Stimulated activated CD4-positive, alpha-beta T cell treated with anti-CD3 and anti-CD28 coated beads, TNF-alpha, amount 100 ng/mL, for 24 hours (primary cell): ENCODE measurements around the gene NACC2.

Experiments
- DNase-seq, 3 experiments: peaks; one replicate each; pipeline ENCODE4 v3.0.0-alpha.2; 2020; ENCODE audit warnings: low read depth in 3 of 3

The NACC2 gene, protein sequence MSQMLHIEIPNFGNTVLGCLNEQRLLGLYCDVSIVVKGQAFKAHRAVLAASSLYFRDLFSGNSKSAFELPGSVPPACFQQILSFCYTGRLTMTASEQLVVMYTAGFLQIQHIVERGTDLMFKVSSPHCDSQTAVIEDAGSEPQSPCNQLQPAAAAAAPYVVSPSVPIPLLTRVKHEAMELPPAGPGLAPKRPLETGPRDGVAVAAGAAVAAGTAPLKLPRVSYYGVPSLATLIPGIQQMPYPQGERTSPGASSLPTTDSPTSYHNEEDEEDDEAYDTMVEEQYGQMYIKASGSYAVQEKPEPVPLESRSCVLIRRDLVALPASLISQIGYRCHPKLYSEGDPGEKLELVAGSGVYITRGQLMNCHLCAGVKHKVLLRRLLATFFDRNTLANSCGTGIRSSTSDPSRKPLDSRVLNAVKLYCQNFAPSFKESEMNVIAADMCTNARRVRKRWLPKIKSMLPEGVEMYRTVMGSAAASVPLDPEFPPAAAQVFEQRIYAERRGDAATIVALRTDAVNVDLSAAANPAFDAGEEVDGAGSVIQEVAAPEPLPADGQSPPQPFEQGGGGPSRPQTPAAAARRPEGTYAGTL

DNA sequence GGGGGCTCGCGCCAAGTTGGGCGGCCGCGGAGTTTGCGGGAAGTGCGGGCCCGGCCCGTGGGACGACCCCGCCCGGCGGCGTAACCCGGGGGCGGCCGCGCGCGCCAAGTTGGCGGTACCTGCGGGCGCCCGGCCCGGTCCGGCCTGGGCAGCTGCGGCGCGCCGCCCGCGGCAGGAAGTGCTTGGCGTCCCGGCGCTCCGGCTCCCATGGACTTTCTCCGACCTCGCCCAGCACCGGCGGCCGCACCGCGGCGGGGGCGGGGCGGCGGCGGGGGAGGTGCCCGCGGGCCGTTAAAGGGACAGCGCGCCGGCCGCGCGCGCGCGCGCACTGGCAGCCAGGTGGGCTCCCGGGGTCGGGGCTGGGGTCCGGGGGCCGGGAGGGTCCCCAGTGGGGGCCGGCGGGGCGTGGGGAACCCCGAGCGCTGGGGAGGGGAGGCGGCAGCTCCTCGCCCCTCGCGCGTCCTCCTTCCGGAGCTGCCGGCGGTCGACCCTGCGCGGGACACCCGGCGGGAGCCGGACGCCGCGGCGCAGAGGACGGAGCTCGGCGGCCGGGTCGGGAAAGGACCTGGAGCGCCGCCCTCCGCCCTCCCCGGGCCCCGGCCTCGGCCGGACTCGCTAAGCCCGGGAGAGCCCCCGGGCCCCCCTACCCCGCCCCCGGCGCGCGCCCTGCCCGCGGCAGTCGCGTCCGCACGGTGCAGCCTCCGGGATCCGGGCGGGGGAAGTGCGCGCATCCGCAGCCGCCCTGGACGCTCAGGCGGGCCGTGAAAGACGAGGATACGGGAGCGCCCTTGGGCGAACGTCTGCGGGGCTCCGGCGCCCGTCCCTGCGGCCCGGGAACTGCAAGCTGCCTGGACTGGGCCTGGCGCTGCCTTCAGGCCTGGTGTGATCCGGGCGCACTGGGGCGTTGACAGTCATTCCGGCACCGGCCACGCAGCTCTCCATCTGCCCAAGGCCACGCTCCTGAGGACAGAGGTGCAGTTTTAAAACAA is at the start of gene NACC2:
TSS of gene NACC2 (minus strand) at position 220 of the 989 bp plus-strand sequence. CDS start 44,768 bp downstream, outside the sequence.
- DNase-seq, result peak in 1 of 3 experiments; percentile 26

DNA sequence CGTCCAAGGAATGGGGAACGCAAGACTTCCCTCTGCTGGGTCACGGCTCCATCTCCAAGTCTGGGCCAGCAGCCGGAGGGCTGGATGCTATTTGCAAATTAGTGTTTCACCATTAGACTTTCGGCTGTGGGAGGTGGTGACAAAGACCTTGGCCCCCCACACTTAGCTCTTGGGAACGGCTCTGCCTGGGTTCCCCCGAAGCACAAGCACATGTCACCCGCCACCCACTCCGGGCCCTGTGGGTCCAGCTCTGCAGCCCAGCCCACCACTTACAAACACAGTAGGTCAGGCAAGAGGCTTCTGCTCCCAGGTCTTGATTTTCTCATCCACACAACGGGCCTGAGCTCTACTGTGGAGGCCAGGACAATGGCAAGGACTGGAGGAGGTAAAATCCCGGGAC is 49.4 kb upstream of the NACC2 start:
- no peak for DNase-seq

DNA sequence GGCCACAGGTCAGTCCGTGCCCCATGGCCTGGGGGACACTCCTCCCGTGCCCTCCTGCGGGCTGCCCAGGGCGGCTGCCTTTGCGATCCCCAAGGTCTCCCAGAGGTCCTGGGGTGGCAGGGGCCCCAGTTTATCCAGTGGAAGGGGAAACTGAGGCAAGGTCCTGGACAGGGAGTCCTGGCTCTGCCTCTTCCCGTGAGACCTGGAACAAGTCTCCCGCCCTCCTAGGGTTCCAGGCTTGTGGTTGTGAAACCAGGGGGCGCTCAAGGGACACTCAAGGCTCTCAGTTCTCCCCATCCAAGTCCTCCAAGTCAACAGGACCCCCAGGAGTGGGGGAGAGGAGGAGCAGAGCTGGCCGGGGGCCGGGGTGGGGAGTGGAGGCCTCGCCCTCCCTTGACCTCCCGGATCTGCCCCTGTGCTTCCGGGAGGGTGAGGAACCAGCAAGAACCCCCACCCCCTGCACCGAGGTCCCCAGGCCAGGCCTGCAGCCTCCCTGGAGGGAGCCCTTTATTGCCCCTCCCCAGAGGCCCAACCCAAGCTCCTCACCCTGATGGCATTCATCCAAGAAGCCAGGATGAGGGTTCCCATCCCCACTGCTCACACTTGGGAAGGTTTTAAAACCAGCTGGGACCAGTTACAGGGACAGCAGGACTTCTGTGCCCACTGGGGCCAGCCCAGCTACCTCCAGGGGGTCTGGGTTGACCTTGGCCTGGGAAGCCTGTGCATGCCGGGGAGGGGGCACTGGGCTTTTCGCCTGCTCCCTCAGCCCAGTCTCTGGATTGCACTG is 48.3 kb upstream of the NACC2 start:
- DNase-seq, result no peak

DNA sequence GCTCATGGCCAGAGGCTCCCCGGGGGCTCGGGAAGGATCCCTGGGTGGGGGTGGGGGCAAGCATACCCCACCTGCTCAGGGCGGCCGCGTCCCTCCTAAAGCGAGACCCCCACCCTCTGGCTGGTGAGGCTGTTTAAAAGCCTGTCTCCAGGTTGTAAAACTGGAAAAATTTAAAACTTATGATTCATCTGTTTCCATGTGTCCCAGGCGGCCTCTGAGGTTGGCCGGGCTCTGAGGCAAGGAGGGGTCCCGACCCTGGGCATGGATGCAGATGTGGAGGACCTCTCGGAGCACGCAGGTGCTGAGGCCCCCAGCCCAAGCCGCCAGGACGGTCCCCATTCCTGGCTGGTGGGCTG is 47.7 kb upstream of the NACC2 start:
- DNase-seq, result no peak

DNA sequence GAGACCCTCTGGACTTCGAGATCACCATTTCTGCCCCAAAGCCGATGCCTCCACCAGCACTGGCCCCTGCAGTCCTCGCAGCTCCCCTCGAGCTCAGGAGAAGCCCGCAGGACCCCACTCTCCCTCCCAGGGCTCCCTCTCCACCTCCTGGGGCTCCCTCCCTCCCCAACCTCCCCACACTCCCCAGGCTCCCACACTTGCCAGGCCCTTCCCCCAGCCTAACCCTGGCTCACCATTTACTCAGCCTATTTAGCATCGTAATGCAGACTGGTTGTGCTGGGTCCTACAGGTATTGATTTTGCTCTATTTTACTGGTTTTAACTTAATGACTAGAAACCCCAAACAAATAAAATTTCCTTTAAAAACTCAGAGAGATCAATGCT is 47.3 kb upstream of the NACC2 start:
- no peak for DNase-seq

DNA sequence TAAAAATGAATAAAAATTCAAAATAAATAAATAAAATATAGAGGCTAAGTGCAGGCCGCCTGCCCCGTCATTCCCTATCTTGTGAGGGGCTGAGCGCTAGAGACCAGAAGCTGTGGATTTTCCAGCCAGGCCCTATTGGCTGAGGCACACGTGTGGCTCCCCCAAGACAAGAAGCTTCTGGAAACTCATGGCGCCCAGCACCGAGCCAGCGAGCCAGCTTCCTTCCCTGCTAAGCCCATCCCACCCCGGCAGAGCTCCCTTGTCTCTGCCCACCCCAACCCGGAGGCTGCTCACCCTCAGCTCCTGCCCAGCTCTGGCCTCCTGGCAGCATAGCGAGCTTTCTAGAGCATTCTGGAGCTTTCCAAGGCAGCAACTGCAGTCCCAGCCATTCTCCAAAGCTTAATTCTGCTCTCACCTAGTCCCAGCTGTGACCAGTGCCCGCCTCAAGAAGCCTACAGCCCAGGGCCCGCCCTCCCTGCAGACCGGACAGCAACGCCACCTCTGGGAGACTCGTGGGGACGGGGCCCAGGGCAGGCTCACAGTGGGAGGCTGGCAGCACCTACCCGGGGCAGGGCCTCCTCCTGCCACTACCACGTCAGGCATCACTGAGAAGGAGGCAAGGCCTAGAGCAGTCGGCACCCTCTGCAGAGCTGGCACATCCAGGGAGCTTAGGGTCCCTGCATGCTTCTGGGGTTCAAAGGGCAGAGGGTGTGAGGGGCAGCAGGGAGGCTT is 46.8 kb upstream of the NACC2 start:
- no peak for DNase-seq

DNA sequence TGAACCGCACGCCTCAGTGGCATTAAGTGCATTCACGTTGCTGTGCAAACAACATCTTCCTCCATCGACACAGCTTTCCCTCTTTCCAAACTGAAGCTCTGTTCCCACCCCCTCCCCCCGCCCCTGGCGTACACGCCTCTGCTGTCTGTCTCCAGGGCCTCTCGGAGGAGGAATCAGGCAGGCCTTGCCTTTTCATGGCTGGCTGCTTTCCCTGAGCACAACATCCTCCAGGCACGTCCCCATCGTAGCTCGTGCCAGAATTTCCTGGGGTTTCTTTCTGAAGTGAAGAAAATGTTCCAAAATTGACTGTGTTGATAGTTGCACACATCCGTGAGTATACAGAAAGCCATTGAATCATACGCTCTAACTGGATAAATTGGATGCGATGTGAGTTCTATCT is 45.9 kb upstream of the NACC2 start:
- no peak for DNase-seq

DNA sequence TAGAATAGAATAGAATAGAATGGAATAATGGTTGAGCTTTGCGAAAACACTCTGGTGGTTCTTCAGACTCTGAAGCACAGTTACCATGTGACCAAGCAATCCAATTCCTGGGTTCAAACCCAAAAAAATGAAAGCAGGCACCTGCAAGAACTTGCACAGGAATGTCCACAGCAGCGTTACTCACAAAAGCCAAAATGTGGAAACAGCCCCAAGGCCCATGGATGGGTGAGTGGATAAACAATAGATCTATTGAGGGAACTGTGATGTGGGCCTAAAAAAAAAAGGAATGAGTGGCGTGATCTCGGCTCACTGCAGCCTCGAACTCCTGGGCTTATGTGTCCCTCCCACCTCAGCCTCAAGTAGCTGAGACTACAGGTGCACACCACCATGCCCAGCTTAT is 45.0 kb upstream of the NACC2 start:
- DNase-seq, result no peak

DNA sequence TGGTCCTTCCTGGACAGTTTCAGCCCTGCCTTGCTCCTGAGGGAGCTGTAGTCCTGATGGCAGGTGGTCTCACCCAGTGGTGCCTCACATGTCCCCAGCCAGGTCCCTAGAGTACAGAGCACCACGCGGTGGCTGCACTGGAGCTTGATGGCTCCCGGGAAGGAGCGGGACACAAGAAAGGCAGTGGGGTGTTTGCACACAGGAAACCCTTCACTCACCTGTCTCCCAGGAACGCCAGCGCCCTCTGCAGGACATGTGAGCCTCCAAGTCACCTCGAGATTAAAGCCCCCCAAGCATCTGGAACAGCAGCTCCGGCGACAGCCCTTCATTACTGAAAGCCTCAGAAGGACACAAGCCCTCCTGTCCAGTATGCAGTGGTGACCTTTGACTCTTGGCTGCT is 43.5 kb upstream of the NACC2 start:
- DNase-seq, result peak in 1 of 3 experiments; percentile 40

DNA sequence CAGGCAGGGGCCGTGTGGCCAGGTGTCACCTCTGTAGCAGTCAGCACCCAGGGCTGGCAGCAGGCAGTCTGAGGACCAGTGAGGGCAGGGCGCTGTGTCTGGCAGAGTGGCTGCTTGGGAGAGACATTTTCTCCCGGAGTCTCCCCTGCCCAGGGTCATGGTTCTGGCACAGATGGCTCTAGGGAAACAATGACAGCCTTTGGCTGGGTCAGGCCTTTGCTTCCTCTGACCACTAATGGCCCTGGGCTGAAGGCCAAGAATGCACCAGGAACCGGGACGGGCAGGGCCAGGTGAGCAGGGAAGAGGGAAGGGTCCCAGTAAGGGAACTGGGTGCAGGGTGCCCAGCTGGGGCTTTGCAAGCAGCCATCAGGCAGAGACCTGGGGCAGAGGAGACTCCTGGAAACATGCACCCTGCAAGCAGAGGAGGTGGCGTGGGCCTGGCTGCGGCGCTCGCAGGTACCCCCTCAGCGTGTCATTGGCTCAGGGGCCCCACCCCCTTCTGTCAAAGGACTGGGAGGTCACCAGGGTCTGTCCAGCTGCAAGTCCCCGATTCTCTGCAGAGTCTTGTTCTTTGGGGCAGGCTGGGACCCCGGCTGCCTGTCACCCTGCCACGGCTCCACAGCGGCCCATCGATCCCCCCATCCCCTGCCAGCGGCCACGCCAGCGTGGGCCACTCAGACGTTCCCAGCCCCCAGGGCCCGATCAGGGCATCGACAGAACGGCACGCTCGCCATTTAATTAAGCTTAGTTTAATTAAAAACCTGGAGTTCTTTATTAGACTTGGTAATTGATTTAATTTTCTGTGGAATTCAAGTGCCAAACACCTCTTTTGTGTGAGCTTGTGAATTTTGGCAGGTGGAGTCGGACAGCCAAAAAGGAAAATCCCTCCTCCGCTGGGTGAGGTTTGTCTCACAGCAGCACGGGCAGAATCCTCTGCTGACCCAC is 42.5 kb upstream of the NACC2 start:
- no peak for DNase-seq

DNA sequence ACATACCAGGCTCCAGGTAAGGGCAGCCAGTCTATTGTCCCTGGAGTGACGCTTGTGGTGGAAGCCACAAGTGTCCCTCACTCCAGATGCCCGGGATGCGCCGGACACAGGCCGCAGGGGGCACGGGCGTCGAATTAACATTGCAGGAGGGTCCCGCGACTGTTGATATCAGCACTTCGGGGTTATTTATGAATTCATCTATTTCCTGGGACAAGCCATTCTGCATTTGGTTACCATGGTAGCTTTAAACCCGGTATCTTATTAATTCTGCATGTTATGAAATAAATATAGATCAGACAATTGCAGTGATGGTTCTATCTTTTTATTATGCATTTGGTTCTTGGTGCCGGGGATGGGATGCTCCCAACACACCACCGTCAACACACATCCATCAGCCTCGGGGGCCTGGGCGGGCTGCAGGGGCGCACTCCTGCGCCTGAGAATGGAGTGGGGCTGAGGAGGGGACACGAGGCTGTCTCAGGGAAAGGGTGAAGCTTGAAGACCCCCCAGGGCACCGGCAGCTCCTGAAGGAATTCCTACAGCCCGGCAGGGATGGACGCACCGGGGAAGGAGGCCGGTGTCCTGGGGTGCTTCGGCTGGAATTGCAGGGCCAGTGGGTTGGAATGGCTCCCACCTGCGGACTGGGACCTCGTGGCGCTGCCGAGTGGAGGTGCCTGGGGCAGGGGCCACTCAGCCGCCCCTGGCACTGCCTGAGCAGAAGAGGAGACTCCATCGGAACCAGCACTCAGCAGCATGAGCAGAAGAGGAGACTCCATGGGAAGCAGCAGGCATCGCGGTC is 41.2 kb upstream of the NACC2 start:
- DNase-seq, result no peak

DNA sequence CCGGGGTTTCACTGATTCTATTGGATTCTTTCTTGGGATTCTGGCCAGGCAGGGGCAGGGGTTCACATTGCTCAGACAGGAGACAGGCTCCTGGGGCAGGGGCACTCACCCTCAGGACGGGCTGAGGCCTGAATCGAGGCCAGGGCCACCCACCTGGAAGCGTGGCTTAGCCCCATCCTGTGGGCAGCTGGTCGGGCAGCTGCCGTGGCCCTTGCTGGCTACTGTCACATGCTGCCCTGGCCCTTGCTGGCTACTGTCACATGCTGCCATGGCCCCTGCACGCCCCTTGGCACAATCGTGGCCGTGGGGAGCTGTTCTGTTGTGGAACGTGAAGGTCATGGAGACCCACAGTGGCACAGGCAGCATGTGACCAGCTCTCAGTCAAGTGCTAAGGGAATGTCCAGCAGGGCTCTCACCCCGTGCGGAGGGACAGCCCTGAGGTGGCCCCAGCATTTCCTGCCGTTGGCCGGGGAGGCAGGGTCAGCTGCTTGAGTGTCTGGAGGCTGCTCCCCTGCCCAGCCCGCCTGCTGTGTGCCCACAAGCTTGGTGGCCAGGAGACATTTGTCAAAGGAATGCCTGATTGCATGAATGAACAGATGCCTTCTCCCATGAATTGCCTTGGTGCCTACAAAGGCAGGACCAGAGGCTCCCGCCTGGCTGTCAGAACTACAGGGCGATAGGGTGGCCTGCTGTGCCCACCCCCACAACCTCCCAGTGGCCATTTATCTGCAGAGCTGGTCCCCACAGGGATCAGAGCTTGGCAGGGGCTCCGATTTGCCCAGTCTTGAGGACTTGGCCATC is 40.4 kb upstream of the NACC2 start:
- no peak for DNase-seq

DNA sequence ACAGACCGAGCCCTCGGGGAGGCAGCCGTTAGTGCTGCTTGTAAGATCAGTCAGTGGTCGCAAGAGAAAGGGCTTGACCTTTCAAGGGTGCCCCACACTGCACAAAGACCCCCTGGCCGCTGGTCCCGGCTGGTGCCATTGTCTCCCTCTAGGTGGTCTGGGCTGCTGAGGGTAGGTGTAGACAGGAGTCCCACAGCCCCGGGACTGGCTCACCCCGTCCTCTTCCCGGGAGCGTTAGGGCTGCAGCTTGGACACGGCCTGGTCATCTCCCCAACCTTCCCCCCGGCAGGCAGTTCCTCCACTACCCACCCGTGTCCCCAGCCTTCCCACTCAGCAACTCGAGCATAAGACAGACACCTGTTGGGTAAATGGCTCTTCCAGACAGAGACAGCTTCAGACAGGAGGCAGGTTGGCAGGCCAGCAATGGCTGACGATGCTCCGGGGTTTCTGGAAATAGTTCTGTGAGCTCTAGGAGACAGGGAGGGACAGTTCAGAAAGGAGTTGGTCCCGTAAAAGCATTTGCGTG is 38.9 kb upstream of the NACC2 start:
- no peak for DNase-seq

DNA sequence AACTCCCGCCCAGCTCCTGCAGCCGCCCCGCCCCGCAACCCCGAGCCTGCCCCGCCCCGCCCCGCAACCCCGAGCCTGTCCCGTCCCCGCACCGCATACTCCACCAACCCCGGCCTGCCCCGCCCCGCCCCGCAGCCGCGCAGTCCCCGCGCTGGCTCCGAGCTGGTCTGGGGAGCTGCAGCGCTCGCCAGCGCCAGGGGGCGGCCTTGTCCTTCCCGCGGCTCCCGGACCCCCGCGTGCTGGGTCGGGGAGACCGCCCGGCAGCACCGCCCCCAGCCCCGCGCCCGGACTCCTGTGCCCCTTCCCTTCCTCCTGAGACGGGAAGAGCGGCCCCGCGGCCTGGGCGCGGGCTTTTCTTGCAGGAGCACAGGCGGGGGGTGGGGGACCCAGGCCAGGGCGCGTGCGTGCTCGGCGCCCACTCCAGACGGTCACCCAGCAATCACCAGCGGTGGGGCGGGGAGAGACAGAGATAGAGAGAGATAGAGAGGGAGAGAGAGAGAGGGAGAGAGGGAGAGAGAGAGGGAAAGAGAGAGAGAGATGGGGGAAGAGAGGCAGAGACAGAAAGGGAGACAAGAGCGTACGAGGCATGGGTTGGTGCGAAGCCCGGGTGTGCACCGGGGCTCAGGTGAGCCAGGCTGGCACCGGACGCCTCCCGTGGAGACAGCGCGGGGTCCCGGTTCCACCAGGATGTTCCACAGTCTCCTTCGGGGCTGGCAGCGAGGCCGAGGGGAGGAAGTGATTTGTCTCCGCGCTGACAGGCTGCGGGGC is 38.3 kb upstream of the NACC2 start:
- no peak for DNase-seq

DNA sequence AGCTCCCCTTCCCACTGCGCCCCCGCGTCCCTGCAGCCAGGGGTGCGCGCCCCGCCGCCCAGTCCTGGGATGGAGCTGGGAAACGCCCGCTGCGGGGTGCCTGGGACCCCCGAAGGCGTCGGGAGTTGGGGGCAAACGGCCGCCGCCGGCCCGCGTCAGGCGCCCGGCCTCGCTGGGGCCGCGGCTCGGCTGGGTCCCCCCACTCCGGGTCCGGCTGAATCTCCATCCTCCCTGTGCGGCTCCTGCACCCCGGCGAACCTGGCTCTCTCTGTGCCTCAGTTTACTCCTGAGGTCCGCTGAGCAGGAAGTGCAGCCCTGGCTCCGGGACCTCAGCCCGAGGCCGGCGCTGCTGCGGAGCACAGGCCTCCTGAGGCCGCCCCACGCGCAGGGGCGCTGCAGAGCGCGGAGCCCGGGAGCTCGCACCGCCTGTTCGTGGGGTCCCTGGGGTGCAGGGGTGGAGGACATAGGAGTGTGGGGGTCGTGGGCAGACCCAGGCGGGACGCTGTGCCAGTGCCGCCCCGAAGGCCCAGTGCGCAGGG is 37.5 kb upstream of the NACC2 start:
- no peak for DNase-seq

DNA sequence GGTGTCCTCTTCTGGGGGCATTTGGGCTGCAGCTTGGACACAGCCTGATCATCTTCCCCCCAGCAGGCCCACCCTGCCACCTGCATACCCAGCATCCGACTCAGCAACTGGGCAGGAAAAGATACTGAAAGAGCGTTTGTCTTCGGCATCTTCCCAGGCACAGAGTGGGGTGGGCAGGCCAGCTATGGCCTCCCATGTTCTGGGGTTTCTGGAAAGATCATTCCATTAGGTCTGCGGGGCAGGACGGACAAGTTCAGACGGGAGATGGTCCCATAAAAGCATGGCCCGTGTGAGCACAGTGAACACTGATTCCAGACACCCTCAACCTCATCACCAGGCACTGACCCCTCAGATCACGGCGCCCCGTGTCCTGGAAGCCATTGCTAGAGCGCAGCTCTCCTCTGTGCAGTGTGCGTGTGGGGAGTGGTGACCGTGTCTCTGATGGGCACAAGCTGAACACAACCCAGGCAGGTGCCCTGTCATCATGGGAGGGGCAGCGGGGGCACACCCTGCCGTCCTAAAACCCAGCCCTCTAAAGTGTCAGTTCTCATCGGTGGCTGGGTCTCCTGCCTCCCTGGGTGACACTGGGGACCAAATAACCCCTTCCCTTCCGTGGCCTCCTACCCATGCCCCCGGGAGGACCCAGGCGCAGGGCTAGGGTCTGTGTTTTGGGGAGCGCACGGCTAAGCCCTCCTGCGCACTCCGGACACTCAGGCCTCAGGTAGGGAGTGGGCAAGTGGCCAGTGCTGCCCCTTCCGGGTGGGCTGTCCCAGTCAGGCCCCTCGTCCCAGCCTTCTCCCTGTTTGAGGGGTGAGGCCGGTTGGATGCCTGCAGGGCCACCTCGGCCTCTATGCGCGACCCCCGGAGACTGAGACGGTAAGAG is 36.8 kb upstream of the NACC2 start:
- no peak for DNase-seq
